Measurements from ENCODE around the gene NR3C1.
A peak's percentile ranks its signal among the peaks of the same experiment; 100 is the strongest.

The NR3C1 gene

GRCh38 chr5:143229426-143229895 lies 174.0 kb downstream of the NR3C1 start:
- peak; percentile 31 for DNase-seq

DNA sequence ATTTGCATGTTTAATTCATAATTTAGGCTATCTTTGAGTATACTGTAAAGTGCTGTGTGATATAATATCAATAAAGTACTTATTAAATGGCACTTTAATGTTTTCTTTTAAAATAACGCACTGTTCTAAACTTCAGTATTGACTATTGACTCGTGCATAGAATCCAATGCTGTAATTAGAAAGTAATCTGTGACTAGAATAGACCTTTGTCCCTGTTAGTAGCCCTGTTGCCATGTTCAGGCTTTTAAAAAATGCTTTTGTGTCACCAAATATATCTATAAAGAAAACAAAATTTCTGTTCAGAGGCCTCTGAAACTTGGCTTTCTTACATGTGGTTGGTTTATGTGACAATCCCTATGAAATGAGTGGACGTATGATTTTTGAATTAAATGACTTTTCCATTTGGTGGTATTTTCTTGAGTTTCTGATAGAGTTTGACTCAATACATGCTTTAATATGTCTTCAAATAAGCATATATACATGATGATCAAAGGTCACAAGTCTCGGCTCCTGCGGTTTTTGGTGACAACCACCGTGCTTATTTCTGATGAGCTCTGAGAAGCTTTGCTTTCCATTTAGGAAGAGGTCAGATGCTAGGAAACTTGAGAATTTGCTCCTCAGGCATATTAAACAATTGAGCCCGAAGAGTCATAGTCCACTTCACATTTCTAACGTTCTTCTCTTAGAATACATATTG lies 174.7 kb downstream of the NR3C1 start:
- DNase-seq: peak; percentile 53

All from activated CD4-positive, alpha-beta T cell treated with anti-CD3 and anti-CD28 coated beads for 48 hours (primary cell).